Fibroblast of the aortic adventitia (primary cell): ENCODE results near the gene EML4. TPM values are rescaled to one million over a fixed set of nuclear protein-coding genes. Genes with fewer than 3 reads are reported as not detected.

ENCODE experiments used
- DNase-seq: peaks from one replicate; pipeline ENCODE4 v3.0.0-alpha.2; 2010; ENCODE audit warnings: low read depth
- H3K4me3 ChIP-seq: 2 replicates; pipeline ENCODE4 v1.5.1; 2011; ENCODE audit warnings: low read depth, mild to moderate bottlenecking, control low read depth, low read length, moderate library complexity
- CTCF ChIP-seq: IDR thresholded peaks from 2 replicates; pipeline ENCODE4 v1.5.1; 2011; ENCODE audit warnings: mild to moderate bottlenecking, low read length, control low read depth, inconsistent platforms; ENCODE audit not compliant: insufficient read depth
- total RNA-seq: library from RNA; depleted of rRNA; stranded (reverse); fragments of >200 nt; gene quantifications from 2 replicates; pipeline ENCODE4 v1.2.3, GENCODE V29; 2012; ENCODE audit warnings: low replicate concordance

Gene EML4
- total RNA-seq, 1 donor: 50.9 TPM

- no peak for TF ChIP-seq CTCF
- no peak for DNase-seq
- no peak overlapping the region for H3K4me3 ChIP-seq
Observed at GRCh38 chr2:42337846-42338566, 168.9 kb downstream of the EML4 start.

- no peak for TF ChIP-seq CTCF
- no peak for DNase-seq
Observed at GRCh38 chr2:42338567-42339190, 169.5 kb downstream of the EML4 start.

GRCh38 chr2:42339191-42339912 lies 170.2 kb downstream of the EML4 start:
- TF ChIP-seq CTCF: no peak
- DNase-seq: no peak
- H3K4me3 ChIP-seq: no peak overlapping the region

More at GRCh38 chr2:42338567-42339190, 169.5 kb downstream of the EML4 start:
- no peak overlapping the region for H3K4me3 ChIP-seq

GRCh38 chr2:42340045-42340937 lies 171.1 kb downstream of the EML4 start:
- no peak for TF ChIP-seq CTCF
- no peak overlapping the region for H3K4me3 ChIP-seq
- no peak for DNase-seq

- no peak for DNase-seq
- no peak overlapping the region for H3K4me3 ChIP-seq
- TF ChIP-seq CTCF: no peak
Observed at GRCh38 chr2:42340938-42341636, 171.9 kb downstream of the EML4 start.
